ENCODE measurements around the gene NPSR1. TPM values are rescaled to one million over a fixed set of nuclear protein-coding genes. Genes with fewer than 3 reads are reported as not detected.

The NPSR1 gene
- total RNA-seq, 1 donor from 2014 or later, result not detected

GRCh38 chr7:34761627-34762026, 103.6 kb downstream of the NPSR1 start:
- Histone ChIP-seq H3K4me1 (ENCODE audit: insufficient read depth, low read length) (no peaks in the 10 kb centered on the region), H3K4me2 (ENCODE audit: low read length) (no peak overlapping the region), H4K20me1 (ENCODE audit: insufficient read depth, low read length) (no peaks in the 10 kb centered on the region), H3K9ac (ENCODE audit: low read length) (no peak overlapping the region), H3K4me3 (ENCODE audit: insufficient read depth, low read depth, low read length) (no peak overlapping the region), H3K36me3 (ENCODE audit: insufficient read depth, low read length) (no peaks in the 10 kb centered on the region), H3K27me3 (ENCODE audit: insufficient read depth, low read length) (no peaks in the 10 kb centered on the region), H2AFZ (ENCODE audit: low read depth, low read length) (no peak overlapping the region), H3K79me2 (ENCODE audit: insufficient read depth, low read length) (no peaks in the 10 kb centered on the region), H3K9me3 (ENCODE audit: insufficient read depth, low read depth, low read length) (no peaks in the 10 kb centered on the region), H3K27ac (ENCODE audit: low read depth, low read length) (no peak overlapping the region)
- no peak overlapping the region for H3K4me3 Mint-ChIP-seq (ENCODE audit: unreplicated experiment)
- no peak for TF ChIP-seq EZH2 (IDR thresholded peaks at IDR 0.05; ENCODE audit: insufficient read depth, low read length)
- no peak for TF ChIP-seq CTCF (IDR thresholded peaks at IDR 0.05; ENCODE audit: insufficient read depth, low read depth, low read length)
- no peaks in the 10 kb centered on the region for H3K36me3 Mint-ChIP-seq (ENCODE audit: low read depth, unreplicated experiment)
- FAIRE-seq (no peak), DNase-seq (ENCODE audit: low read depth) (no peak)
- H3K9me3 Mint-ChIP-seq (ENCODE audit: unreplicated experiment), result no peaks in the 10 kb centered on the region
- H3K27me3 Mint-ChIP-seq (ENCODE audit: low read depth, unreplicated experiment), result peaks cover 5% of the 10 kb centered on the region
- peak overlapping the region; percentile 82 for H3K27ac Mint-ChIP-seq (ENCODE audit: unreplicated experiment)
- peaks cover 38% of the 10 kb centered on the region for H3K4me1 Mint-ChIP-seq (ENCODE audit: low read depth, unreplicated experiment)

DNA sequence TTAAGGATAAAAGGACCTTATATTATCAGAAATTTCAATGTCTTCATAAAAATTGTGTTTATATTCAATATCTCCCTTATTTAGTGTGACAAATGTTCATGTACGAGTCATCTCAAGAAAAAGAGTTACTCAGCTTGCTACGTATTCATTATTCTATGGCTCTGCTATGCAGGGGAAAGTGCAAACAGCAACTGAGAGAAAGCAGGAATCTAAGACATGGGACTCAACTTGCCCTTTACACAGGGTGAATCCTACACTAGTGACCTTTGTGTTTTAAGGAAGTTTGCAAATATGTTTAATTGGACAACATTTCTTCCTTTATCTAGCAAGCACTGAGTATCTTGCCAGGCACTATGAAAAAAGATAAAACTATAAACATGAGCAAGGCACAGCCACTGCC, 104.7 kb downstream of the NPSR1 start:
- H3K36me3 Mint-ChIP-seq (ENCODE audit: low read depth, unreplicated experiment), result no peaks in the 10 kb centered on the region
- no peak for TF ChIP-seq EZH2 (IDR thresholded peaks at IDR 0.05; ENCODE audit: insufficient read depth, low read length)
- no peak for TF ChIP-seq CTCF (IDR thresholded peaks at IDR 0.05; ENCODE audit: insufficient read depth, low read depth, low read length)

DNA sequence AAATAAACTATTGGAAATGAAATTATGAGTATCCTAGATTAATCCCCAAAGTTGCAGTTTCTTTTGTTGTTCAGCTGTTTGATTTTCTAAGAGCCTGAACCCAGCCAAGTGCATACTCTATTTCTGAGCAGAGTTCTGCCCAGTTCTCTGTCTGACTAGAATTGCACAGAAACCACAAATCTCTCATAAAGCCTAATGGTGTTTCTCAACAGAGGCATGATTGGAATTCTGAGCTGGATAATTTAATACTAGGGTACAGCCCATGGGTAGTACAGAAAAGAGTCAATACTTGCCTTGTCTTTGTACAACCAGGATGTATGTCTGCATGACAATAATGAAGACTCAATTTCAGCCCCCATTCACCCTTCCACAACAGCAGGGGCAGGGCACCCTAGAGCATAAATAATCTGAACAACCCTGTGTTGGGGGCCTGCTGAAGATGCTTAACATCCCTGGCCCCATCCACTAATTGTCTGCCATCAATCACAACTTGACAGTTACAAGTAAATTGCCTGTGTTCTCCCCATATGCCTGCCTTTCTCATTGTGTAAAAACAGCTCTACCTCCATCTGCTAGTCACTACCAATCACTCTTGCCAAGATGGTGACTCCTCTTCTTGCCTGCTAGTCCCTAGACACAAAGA, 114.4 kb downstream of the NPSR1 start:
- no peak overlapping the region for H3K9ac ChIP-seq (ENCODE audit: low read length)
- DNase-seq (ENCODE audit: low read depth), result peak; percentile 4
- no peaks in the 10 kb centered on the region for H3K36me3 ChIP-seq (ENCODE audit: insufficient read depth, low read length)
- no peaks in the 10 kb centered on the region for H3K27me3 ChIP-seq (ENCODE audit: insufficient read depth, low read length)
- H3K27ac ChIP-seq (ENCODE audit: low read depth, low read length), result no peak overlapping the region
- H3K4me1 ChIP-seq (ENCODE audit: insufficient read depth, low read length), result no peaks in the 10 kb centered on the region
- Mint-ChIP-seq H3K27ac (ENCODE audit: unreplicated experiment) (no peak overlapping the region), H3K9me3 (ENCODE audit: unreplicated experiment) (peaks cover 2% of the 10 kb centered on the region), H3K27me3 (ENCODE audit: low read depth, unreplicated experiment) (no peaks in the 10 kb centered on the region), H3K4me1 (ENCODE audit: low read depth, unreplicated experiment) (peaks cover 11% of the 10 kb centered on the region), H3K4me3 (ENCODE audit: unreplicated experiment) (no peak overlapping the region), H3K36me3 (ENCODE audit: low read depth, unreplicated experiment) (no peaks in the 10 kb centered on the region)
- TF ChIP-seq EZH2 (IDR thresholded peaks at IDR 0.05; ENCODE audit: insufficient read depth, low read length) (no peak), CTCF (IDR thresholded peaks at IDR 0.05; ENCODE audit: insufficient read depth, low read depth, low read length) (no peak)
- no peak overlapping the region for H3K4me3 ChIP-seq (ENCODE audit: insufficient read depth, low read depth, low read length)
- H3K9me3 ChIP-seq (ENCODE audit: insufficient read depth, low read depth, low read length), result no peaks in the 10 kb centered on the region
- H4K20me1 ChIP-seq (ENCODE audit: insufficient read depth, low read length), result no peaks in the 10 kb centered on the region
- H3K79me2 ChIP-seq (ENCODE audit: insufficient read depth, low read length), result no peaks in the 10 kb centered on the region
- FAIRE-seq, result no peak
- H3K4me2 ChIP-seq (ENCODE audit: low read length), result no peak overlapping the region
- H2AFZ ChIP-seq (ENCODE audit: low read depth, low read length), result no peak overlapping the region

More for the DNA sequence above, 104.7 kb downstream of the NPSR1 start:
- no peaks in the 10 kb centered on the region for H3K36me3 ChIP-seq (ENCODE audit: insufficient read depth, low read length)
- no peak for DNase-seq (ENCODE audit: low read depth)
- no peak for FAIRE-seq
- H3K27me3 ChIP-seq (ENCODE audit: insufficient read depth, low read length), result no peaks in the 10 kb centered on the region
- H3K79me2 ChIP-seq (ENCODE audit: insufficient read depth, low read length), result no peaks in the 10 kb centered on the region
- H3K4me1 ChIP-seq (ENCODE audit: insufficient read depth, low read length), result no peaks in the 10 kb centered on the region
- H3K4me3 ChIP-seq (ENCODE audit: insufficient read depth, low read depth, low read length), result no peak overlapping the region
- no peak overlapping the region for H3K9ac ChIP-seq (ENCODE audit: low read length)
- Mint-ChIP-seq H3K4me3 (ENCODE audit: unreplicated experiment) (no peak overlapping the region), H3K4me1 (ENCODE audit: low read depth, unreplicated experiment) (peaks cover 38% of the 10 kb centered on the region), H3K9me3 (ENCODE audit: unreplicated experiment) (no peaks in the 10 kb centered on the region), H3K27ac (ENCODE audit: unreplicated experiment) (peak overlapping the region; percentile 54), H3K27me3 (ENCODE audit: low read depth, unreplicated experiment) (no peaks in the 10 kb centered on the region)
- no peaks in the 10 kb centered on the region for H4K20me1 ChIP-seq (ENCODE audit: insufficient read depth, low read length)
- H2AFZ ChIP-seq (ENCODE audit: low read depth, low read length), result no peak overlapping the region
- H3K27ac ChIP-seq (ENCODE audit: low read depth, low read length), result no peak overlapping the region
- no peaks in the 10 kb centered on the region for H3K9me3 ChIP-seq (ENCODE audit: insufficient read depth, low read depth, low read length)
- H3K4me2 ChIP-seq (ENCODE audit: low read length), result no peak overlapping the region

Measured in astrocyte (in vitro differentiated cells and primary cell).